ACHN (cell line): ENCODE data around the gene S100A7A.

Experiments
- DNase-seq: peaks from one replicate; pipeline ENCODE4 v3.0.0-alpha.2; 2015
- in situ Hi-C: cut with HindIII; loops from 2 replicates; pipeline ENCODE4 v1.10.0; 2017; ENCODE audit warnings: low sequenced_read_pairs, low pct_ligation_motif_present, low pct_unique_long_range_greater_than_20kb

S100A7A gene

GRCh38 chr1:153415850-153416570 lies at the start of gene S100A7A:
Gene S100A7A, plus strand, starts transcription at chr1:153416520. Its CDS starts 1,563 bp downstream, at chr1:153418083.
- in situ Hi-C loops: no loop called here
- no peak for DNase-seq

GRCh38 chr1:153367090-153367489 lies 49.2 kb upstream of the S100A7A start:
- no peak for DNase-seq
- in situ Hi-C loops: no loop called here

GRCh38 chr1:153368495-153368894 lies 47.8 kb upstream of the S100A7A start:
- no peak for DNase-seq
- in situ Hi-C loops: no loop called here

DNA sequence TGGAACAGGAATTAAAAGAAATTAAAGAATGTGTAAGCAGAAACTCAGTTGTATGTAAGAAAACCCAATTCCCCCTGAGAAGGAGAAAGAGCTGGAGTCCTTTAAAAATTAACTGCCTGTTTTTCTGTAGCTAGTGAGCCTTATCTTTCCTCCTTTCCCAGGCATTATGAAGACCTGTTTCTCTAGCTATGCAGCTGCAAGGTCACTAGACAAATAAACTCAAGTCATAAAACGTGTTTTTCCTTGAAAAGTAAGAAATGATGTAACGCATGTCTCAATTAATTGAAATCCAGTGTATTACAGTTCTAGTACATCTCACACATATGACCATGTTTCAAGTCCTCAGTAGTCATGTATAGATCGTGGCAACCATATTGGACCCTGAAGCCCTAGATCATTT lies 46.2 kb upstream of the S100A7A start:
- in situ Hi-C loops: no loop called here
- DNase-seq: no peak

DNA sequence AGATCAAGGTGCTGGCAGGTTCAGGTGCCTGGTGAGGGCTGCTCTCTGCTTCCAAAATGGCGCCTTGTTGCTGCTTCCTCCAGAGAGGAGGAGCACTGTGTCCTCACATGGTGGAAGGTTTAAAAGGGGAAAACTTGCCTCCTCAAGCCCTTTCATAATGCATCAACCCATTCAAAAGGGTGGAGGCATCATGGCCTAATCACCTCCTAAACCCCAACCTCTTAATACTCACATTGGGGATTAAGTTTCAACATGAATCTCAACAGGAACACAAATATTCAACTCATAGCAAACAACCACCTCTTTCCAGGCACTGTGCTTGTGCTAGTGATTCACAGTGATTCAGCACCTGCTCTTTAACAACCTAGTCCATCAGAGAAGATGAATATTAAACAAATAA lies 45.1 kb upstream of the S100A7A start:
- no peak for DNase-seq
- in situ Hi-C loops: no loop called here

DNA sequence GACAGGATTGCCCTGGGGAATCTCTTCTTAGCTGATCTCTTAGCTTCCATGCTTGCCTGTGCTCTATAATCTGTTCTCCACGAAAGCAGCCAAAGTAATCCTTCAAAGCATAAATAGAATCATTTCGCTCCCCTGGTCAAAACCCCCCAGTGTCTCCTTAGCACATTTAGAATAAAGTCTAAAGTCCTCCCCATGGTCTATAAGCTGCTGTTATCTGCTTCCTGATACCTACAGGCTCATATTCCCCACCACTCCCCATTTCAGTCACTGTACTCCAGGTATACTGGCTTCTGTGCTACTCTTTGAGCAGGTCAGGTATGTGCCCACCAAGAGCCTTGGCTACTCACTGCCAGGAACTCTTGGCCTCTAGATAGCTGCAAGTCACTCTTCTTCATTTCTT lies 43.7 kb upstream of the S100A7A start:
- in situ Hi-C loops: no loop called here
- no peak for DNase-seq

- in situ Hi-C loops: no loop called here
- DNase-seq: no peak
These were observed 42.2 kb upstream of the S100A7A start for GRCh38 chr1:153374071-153374470.

- in situ Hi-C loops: no loop called here
- peak; percentile 92 for DNase-seq
These were observed 40.8 kb upstream of the S100A7A start, which contains the start of gene S100A12 for GRCh38 chr1:153375511-153375910. Gene S100A12, minus strand, starts transcription at chr1:153375621. Its CDS starts 1,029 bp downstream, at chr1:153374592.

DNA sequence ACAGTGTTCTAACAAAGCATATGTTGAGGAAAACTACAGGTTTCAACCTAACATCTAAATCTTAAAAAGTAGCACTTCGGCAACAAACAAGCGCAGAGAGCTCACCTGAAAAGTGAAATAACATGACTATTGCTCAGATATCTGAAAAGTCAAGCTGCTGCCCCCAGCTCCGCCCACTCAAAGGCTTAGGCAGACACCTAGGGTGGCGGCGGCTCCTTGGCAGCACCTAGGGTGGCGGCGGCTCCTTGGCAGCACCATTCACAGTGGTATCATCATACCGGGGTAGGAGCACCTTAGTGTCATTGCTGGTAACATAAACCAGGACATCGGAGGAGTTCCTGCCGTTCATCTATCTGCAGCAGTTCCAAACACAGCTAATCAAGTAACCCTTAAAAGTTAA lies 36.7 kb upstream of the S100A7A start:
- in situ Hi-C loops: no loop called here
- no peak for DNase-seq

GRCh38 chr1:153380711-153381110 lies 35.6 kb upstream of the S100A7A start:
- no peak for DNase-seq
- in situ Hi-C loops: no loop called here

GRCh38 chr1:153384958-153385580 lies 31.3 kb upstream of the S100A7A start:
- in situ Hi-C loops: no loop called here
- no peak for DNase-seq

DNA sequence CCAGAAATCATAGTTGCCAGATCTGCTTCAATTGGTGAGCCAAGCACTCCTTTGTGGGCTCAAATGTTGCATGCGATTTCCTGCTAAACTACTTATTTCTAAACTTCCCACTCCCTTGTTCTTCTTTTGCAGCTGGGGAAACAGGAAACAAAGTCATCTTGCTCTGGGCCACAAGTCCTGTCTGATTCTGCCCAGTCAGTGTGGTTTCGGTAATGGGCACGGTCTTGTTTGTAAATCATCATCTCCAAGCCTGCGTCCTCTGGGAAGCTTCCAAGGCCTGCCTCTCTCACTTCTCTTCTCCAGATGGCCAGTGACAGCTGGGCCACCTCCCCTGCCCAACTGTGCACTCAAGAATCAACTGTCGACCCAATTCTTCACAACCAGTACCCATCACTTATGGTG lies 29.8 kb upstream of the S100A7A start:
- DNase-seq: no peak
- in situ Hi-C loops: no loop called here

DNA sequence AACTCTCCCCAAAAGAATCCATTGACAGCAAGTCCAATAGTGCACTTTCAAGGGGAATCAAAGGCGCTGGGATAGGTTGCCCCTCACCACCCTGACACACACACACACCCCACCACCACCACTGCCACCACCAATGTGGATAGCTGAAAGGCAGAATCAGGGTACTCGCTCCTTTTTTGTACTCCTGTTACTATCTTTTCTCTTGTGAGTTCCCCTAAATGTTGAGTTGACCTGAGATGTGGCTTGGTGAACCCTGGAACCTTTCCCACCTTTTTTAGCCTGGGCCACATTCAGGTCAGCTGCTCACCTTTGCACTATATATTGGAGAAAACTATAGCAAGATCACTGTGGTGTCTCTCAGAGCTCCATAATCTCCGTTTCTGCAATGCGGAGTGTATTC lies 29.3 kb upstream of the S100A7A start:
- no peak for DNase-seq
- in situ Hi-C loops: no loop called here

- in situ Hi-C loops: no loop called here
- no peak for DNase-seq
These were observed 28.5 kb upstream of the S100A7A start for GRCh38 chr1:153387785-153388184.

DNA sequence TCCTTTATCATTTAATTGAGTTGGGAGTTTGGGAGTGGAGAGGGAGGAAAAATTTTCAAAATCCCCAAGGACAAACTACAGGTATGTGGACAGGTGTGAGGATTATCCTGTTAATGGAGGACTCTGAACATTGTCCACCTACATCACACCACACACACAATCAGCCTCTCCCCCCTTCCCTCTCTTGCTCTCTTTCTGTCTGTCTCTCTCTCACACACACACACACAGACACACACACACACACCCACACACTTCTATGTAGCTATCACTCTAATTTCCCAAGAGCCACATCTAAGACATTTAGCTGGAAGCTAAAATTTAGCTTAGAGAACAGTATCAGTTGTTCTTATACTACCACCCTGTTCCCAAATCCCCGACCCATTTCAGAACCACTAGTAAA lies 26.9 kb upstream of the S100A7A start:
- in situ Hi-C loops: no loop called here
- no peak for DNase-seq

- in situ Hi-C loops: no loop called here
- no peak for DNase-seq
These were observed 26.1 kb upstream of the S100A7A start for GRCh38 chr1:153389973-153390879.

- DNase-seq: no peak
- in situ Hi-C loops: no loop called here
These were observed 25.2 kb upstream of the S100A7A start, which contains the start of gene S100A8 for GRCh38 chr1:153390938-153391710. Gene S100A8, minus strand, starts transcription at chr1:153391073. Its CDS starts 538 bp downstream, at chr1:153390535.

- in situ Hi-C loops: no loop called here
- DNase-seq: no peak
These were observed 24.1 kb upstream of the S100A7A start for GRCh38 chr1:153392258-153392657.
